Activated T-cell treated with anti-CD3 and anti-CD28 coated beads for 1 hour (primary cell): ENCODE measurements around the gene TEX54.
"Not testable (repeated sequence)": the region's sequence is repeated elsewhere in the genome, so short reads cannot be mapped to it uniquely, and the experiment has no call there.

Experiments
- DNase-seq: peaks from one replicate; pipeline ENCODE4 v3.0.0-alpha.2; 2020; ENCODE audit warnings: low read depth

The TEX54 gene

GRCh38 chr11:62835336-62835735 is 2.7 kb upstream of the TEX54 start:
- no peak for DNase-seq

- peak; percentile 99 for DNase-seq
These were observed 913 bp downstream of the TEX54 start, which contains the start of gene STX5 for GRCh38 chr11:62831520-62832335. Gene STX5, minus strand, starts transcription at chr11:62832051. Its CDS starts 808 bp downstream, at chr11:62831243.

GRCh38 chr11:62830904-62831519 is 1.6 kb downstream of the TEX54 start:
- no peak for DNase-seq

GRCh38 chr11:62828130-62828529 is 4.5 kb downstream of the TEX54 start:
- DNase-seq, result not testable (repeated sequence)

GRCh38 chr11:62823677-62824076 is 9.0 kb downstream of the TEX54 start:
- DNase-seq, result no peak

GRCh38 chr11:62817129-62817528 is 15.5 kb downstream of the TEX54 start:
- no peak for DNase-seq

- DNase-seq, result no peak
These were observed 16.1 kb downstream of the TEX54 start for GRCh38 chr11:62816557-62816956.

GRCh38 chr11:62811659-62812058 is 21.0 kb downstream of the TEX54 start:
- DNase-seq, result no peak

- DNase-seq, result no peak
These were observed 21.9 kb downstream of the TEX54 start for GRCh38 chr11:62810748-62811147.

- no peak for DNase-seq
These were observed 26.0 kb downstream of the TEX54 start for GRCh38 chr11:62806611-62807121.

- DNase-seq, result no peak
These were observed 26.6 kb downstream of the TEX54 start for GRCh38 chr11:62805961-62806441.

- peak; percentile 96 for DNase-seq
These were observed 27.4 kb downstream of the TEX54 start, which contains the start of gene NXF1 for GRCh38 chr11:62805076-62805892. Gene NXF1, minus strand, starts transcription at chr11:62805440. Its CDS starts 84 bp downstream, at chr11:62805356.

GRCh38 chr11:62804310-62805075 is 28.1 kb downstream of the TEX54 start:
- no peak for DNase-seq

- no peak for DNase-seq
These were observed 31.6 kb downstream of the TEX54 start for GRCh38 chr11:62801071-62801470.

GRCh38 chr11:62799486-62799885 is 33.2 kb downstream of the TEX54 start:
- no peak for DNase-seq

GRCh38 chr11:62796281-62796680 is 36.4 kb downstream of the TEX54 start:
- DNase-seq, result no peak

GRCh38 chr11:62794201-62794775 is 38.4 kb downstream of the TEX54 start:
- no peak for DNase-seq

- no peak for DNase-seq
These were observed 40.5 kb downstream of the TEX54 start for GRCh38 chr11:62792202-62792575.

GRCh38 chr11:62791501-62792201 is 41.0 kb downstream of the TEX54 start, which contains the start of gene TMEM223:
Gene TMEM223, minus strand, starts transcription at chr11:62792006. Its CDS starts 12 bp downstream, at chr11:62791994.
- DNase-seq, result peak; percentile 86

GRCh38 chr11:62789576-62789975 is 43.1 kb downstream of the TEX54 start:
- no peak for DNase-seq
